H1 (cell line): ENCODE results near the gene MSMP.

Experiments used
- BRCA1 ChIP-seq: IDR thresholded peaks from 2 replicates; pipeline ENCODE4 v1.6.1; 2012; ENCODE audit warnings: low read depth, low read length, improper control_type of control experiment
- HDAC2 ChIP-seq, 2 experiments: fragments of 300-600 bp in 1 of 2; sonication (generic) in 1 of 2; IDR thresholded peaks; 2 replicates each; pipeline ENCODE4 v1.6.1; 2011 to 2012; ENCODE audit warnings: low read depth in 2 of 2, low read length in 2 of 2, mild to moderate bottlenecking in 2 of 2, moderate library complexity in 2 of 2, borderline replicate concordance in 1 of 2, inconsistent platforms in 1 of 2
- JUND ChIP-seq: IDR thresholded peaks from 2 replicates; pipeline ENCODE4 v1.6.1; 2011; ENCODE audit warnings: mild to moderate bottlenecking, improper control_type of control experiment, low read length
- MAX ChIP-seq: IDR thresholded peaks from 2 replicates; pipeline ENCODE4 v1.6.1; 2012; ENCODE audit warnings: inconsistent platforms
- TCF12 ChIP-seq: IDR thresholded peaks from 2 replicates; pipeline ENCODE4 v1.6.1; 2011; ENCODE audit warnings: low read depth, mild to moderate bottlenecking, low read length
- TEAD4 ChIP-seq: IDR thresholded peaks from 2 replicates; pipeline ENCODE4 v1.6.1; 2012; ENCODE audit warnings: low read depth, low read length, inconsistent platforms, mixed read lengths
- TF ChIP-seq, protein P1 (sequence below), 3 experiments: IDR thresholded peaks; 1 replicate in 2 of 3; 2 replicates in 1 of 3; pipeline versions ENCODE4 v1.5.1 to v1.6.1; 2011; ENCODE audit warnings: low read length in 3 of 3, mild to moderate bottlenecking in 3 of 3, inconsistent platforms in 2 of 3, low read depth in 1 of 3, moderate library complexity in 1 of 3; ENCODE audit not compliant: insufficient read depth in 1 of 3; ENCODE audit errors: control extremely low read depth in 1 of 3

GRCh38 chr9:35723426-35723825 is 30.6 kb downstream of the MSMP start:
- TF ChIP-seq HDAC2 (IDR thresholded peaks at IDR 0.05; ENCODE audit: borderline replicate concordance in 1 of 2, low read depth in 2 of 2, low read length in 2 of 2) (no peak), JUND (no peak), TCF12 (no peak), MAX (no peak), TEAD4 (no peak), BRCA1 (no peak)
- TF ChIP-seq, protein P1, sequence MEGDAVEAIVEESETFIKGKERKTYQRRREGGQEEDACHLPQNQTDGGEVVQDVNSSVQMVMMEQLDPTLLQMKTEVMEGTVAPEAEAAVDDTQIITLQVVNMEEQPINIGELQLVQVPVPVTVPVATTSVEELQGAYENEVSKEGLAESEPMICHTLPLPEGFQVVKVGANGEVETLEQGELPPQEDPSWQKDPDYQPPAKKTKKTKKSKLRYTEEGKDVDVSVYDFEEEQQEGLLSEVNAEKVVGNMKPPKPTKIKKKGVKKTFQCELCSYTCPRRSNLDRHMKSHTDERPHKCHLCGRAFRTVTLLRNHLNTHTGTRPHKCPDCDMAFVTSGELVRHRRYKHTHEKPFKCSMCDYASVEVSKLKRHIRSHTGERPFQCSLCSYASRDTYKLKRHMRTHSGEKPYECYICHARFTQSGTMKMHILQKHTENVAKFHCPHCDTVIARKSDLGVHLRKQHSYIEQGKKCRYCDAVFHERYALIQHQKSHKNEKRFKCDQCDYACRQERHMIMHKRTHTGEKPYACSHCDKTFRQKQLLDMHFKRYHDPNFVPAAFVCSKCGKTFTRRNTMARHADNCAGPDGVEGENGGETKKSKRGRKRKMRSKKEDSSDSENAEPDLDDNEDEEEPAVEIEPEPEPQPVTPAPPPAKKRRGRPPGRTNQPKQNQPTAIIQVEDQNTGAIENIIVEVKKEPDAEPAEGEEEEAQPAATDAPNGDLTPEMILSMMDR (IDR thresholded peaks at IDR 0.05; ENCODE audit: control extremely low read depth in 1 of 3, insufficient read depth in 1 of 3, low read depth in 1 of 3, low read length in 3 of 3) = no peak
